HL-60 (cell line): ENCODE results near the gene ROBO1.

Experiments
- POLR2AphosphoS5 ChIP-seq: IDR thresholded peaks from 2 replicates; pipeline ENCODE4 v1.6.1; 2012; ENCODE audit warnings: low read depth
- TF ChIP-seq, protein P1 (sequence below): IDR thresholded peaks from one replicate; pipeline ENCODE4 v1.5.1; 2011; ENCODE audit warnings: low read length, control low read depth, inconsistent platforms; ENCODE audit not compliant: insufficient read depth
- TF ChIP-seq, protein P2 (sequence below): IDR thresholded peaks from 2 replicates; pipeline ENCODE4 v1.6.1; 2012; ENCODE audit warnings: low read depth; ENCODE audit not compliant: insufficient replicate concordance

DNA sequence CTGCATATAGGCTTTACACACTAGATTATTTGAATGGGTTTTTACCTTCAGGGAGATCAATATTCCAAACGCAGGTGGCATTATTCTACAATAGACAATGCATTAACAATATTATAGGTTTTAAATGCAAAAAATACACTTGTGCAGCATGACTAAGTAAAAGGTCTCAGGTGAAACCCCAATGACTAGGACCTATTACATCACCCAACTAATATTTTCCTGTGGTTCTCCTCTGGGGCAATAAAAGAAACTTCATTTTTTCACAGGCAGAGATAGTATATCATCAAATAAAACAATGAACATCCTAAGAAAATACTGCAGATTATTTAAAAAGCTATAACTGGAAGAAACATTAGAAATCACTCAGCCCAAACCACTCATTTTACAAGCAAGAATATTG is 375.3 kb downstream of the ROBO1 start:
- TF ChIP-seq, protein P1, sequence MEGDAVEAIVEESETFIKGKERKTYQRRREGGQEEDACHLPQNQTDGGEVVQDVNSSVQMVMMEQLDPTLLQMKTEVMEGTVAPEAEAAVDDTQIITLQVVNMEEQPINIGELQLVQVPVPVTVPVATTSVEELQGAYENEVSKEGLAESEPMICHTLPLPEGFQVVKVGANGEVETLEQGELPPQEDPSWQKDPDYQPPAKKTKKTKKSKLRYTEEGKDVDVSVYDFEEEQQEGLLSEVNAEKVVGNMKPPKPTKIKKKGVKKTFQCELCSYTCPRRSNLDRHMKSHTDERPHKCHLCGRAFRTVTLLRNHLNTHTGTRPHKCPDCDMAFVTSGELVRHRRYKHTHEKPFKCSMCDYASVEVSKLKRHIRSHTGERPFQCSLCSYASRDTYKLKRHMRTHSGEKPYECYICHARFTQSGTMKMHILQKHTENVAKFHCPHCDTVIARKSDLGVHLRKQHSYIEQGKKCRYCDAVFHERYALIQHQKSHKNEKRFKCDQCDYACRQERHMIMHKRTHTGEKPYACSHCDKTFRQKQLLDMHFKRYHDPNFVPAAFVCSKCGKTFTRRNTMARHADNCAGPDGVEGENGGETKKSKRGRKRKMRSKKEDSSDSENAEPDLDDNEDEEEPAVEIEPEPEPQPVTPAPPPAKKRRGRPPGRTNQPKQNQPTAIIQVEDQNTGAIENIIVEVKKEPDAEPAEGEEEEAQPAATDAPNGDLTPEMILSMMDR: no peak
- TF ChIP-seq, protein P2, sequence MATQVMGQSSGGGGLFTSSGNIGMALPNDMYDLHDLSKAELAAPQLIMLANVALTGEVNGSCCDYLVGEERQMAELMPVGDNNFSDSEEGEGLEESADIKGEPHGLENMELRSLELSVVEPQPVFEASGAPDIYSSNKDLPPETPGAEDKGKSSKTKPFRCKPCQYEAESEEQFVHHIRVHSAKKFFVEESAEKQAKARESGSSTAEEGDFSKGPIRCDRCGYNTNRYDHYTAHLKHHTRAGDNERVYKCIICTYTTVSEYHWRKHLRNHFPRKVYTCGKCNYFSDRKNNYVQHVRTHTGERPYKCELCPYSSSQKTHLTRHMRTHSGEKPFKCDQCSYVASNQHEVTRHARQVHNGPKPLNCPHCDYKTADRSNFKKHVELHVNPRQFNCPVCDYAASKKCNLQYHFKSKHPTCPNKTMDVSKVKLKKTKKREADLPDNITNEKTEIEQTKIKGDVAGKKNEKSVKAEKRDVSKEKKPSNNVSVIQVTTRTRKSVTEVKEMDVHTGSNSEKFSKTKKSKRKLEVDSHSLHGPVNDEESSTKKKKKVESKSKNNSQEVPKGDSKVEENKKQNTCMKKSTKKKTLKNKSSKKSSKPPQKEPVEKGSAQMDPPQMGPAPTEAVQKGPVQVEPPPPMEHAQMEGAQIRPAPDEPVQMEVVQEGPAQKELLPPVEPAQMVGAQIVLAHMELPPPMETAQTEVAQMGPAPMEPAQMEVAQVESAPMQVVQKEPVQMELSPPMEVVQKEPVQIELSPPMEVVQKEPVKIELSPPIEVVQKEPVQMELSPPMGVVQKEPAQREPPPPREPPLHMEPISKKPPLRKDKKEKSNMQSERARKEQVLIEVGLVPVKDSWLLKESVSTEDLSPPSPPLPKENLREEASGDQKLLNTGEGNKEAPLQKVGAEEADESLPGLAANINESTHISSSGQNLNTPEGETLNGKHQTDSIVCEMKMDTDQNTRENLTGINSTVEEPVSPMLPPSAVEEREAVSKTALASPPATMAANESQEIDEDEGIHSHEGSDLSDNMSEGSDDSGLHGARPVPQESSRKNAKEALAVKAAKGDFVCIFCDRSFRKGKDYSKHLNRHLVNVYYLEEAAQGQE: no peak
- TF ChIP-seq POLR2AphosphoS5: no peak
